Erythroblast (primary cell): ENCODE data around the gene KLF7.

Experiments used
- GATA1 ChIP-seq: IDR thresholded peaks from 2 replicates; pipeline ENCODE4 v1.6.1; 2011; ENCODE audit warnings: low read depth, mild to moderate bottlenecking, control low read depth, low read length, moderate library complexity
- POLR2A ChIP-seq: IDR thresholded peaks from 2 replicates; pipeline ENCODE4 v1.6.1; 2011; ENCODE audit warnings: mild to moderate bottlenecking, low read length

DNA sequence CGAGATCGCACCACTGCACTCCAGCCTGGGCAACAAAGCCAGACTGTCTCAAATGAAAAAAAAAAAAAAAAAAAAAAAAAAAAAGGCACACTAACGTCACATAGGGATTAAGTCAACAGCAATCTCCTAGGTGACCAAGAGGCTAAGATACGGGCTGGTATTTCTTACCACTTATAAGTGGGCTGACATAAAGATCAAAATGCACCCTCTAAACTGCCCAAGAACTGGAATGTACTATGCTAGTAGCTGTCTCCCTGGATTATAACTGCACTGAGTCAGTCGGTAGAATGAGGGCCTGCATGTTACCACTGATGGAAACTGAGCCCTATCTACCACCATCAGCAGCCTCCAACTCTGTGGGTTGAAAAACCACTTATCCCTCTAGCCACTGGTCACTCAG, 80.6 kb downstream of the KLF7 start:
- TF ChIP-seq POLR2A (no peak), GATA1 (no peak)
